SK-N-SH (cell line): ENCODE results near the gene SH3BGRL2. TPM values are rescaled to one million over a fixed set of nuclear protein-coding genes. Genes with fewer than 3 reads are reported as not detected.

Experiments
- CTCF ChIA-PET: fragments of 300-600, 350-600 bp; formaldehyde crosslinking; extraction: SDS; loops from one replicate; lab custom pipeline; 2021; lab: Yijun Ruan, JAX
- POLR2A ChIA-PET: fragments of 350-600 bp; sonication (Branson Sonifier 250); formaldehyde crosslinking; extraction: SDS; loops from one replicate; lab custom pipeline; 2020; ENCODE audit warnings: antibody characterized with exemption, inconsistent platforms; lab: Yijun Ruan, JAX
- DNase-seq: peaks from one replicate; pipeline ENCODE4 v3.0.0; 2012
- H2AFZ ChIP-seq: fragments of 200-600 bp; sonication (generic); 2 replicates; pipeline ENCODE4 v1.8.1; 2016; ENCODE audit warnings: antibody characterized with exemption, mild to moderate bottlenecking, low read depth
- H3F3A ChIP-seq: fragments of 200-600 bp; sonication (generic); replicated peaks from 2 replicates; pipeline ENCODE3; 2016; ENCODE audit warnings: antibody characterized with exemption, mild to moderate bottlenecking; ENCODE audit not compliant: insufficient read depth
- H3K27ac ChIP-seq, 2 experiments: fragments of 200-500 bp in 1 of 2; fragments of 200-600 bp in 1 of 2; sonication (Bioruptor generic) in 1 of 2; sonication (generic), shearing (Covaris generic) in 1 of 2; 2 replicates each; pipeline versions ENCODE4 v1.5.1 to v1.6.1; 2014 to 2016; ENCODE audit warnings: low read depth in 2 of 2, inconsistent platforms in 1 of 2, low read length in 1 of 2, mild to moderate bottlenecking in 1 of 2, mixed read lengths in 1 of 2
- H3K27me3 ChIP-seq: fragments of 200-600 bp; sonication (generic), shearing (Covaris generic); 2 replicates; pipeline ENCODE4 v1.6.1; 2016; ENCODE audit warnings: mixed run types; ENCODE audit not compliant: insufficient read depth
- H3K36me3 ChIP-seq, 2 experiments: fragments of 200-500 bp in 1 of 2; fragments of 200-600 bp in 1 of 2; sonication (Bioruptor generic) in 1 of 2; sonication (generic) in 1 of 2; replicated peaks in 1 of 2; 2 replicates each; pipeline versions ENCODE3 to v1.5.1; 2014 to 2016; ENCODE audit warnings: low read length in 1 of 2, mild to moderate bottlenecking in 1 of 2; ENCODE audit not compliant: insufficient read depth in 2 of 2, control insufficient read depth in 1 of 2
- H3K4me1 ChIP-seq, 2 experiments: fragments of 200-500 bp in 1 of 2; fragments of 200-600 bp in 1 of 2; sonication (Bioruptor generic) in 1 of 2; sonication (generic), shearing (Covaris generic) in 1 of 2; 2 replicates each; pipeline versions ENCODE4 v1.5.1 to v1.6.1; 2014 to 2016; ENCODE audit warnings: low read depth in 1 of 2, low read length in 1 of 2, mixed run types in 1 of 2; ENCODE audit not compliant: insufficient read depth in 2 of 2, control insufficient read depth in 1 of 2
- H3K4me2 ChIP-seq: fragments of 200-600 bp; sonication (generic), shearing (Covaris generic); 2 replicates; pipeline ENCODE4 v1.6.1; 2017; ENCODE audit warnings: mixed run types
- H3K4me3 ChIP-seq, 2 experiments: fragments of 200-500 bp in 1 of 2; fragments of 200-600 bp in 1 of 2; sonication (Bioruptor generic) in 1 of 2; sonication (generic), shearing (Covaris generic) in 1 of 2; 2 replicates each; pipeline versions ENCODE4 v1.5.1 to v1.8.1; 2014 to 2016; ENCODE audit warnings: low read depth in 2 of 2, inconsistent platforms in 1 of 2, low read length in 1 of 2, mild to moderate bottlenecking in 1 of 2, mixed read lengths in 1 of 2, moderate library complexity in 1 of 2
- H3K79me2 ChIP-seq: fragments of 200-600 bp; sonication (generic); 2 replicates; pipeline ENCODE4 v1.8.1; 2017; ENCODE audit warnings: mild to moderate bottlenecking; ENCODE audit not compliant: insufficient read depth
- H3K9ac ChIP-seq: fragments of 200-600 bp; sonication (generic); 2 replicates; pipeline ENCODE4 v1.6.1; 2017; ENCODE audit warnings: mixed run types
- H3K9me2 ChIP-seq: fragments of 200-600 bp; sonication (generic); 2 replicates; pipeline ENCODE4 v1.6.1; 2017; ENCODE audit warnings: mixed run types
- H3K9me3 ChIP-seq: fragments of 200-600 bp; sonication (generic); 2 replicates; pipeline ENCODE4 v1.6.1; 2017; ENCODE audit warnings: mixed run types, mild to moderate bottlenecking, moderate library complexity
- H4K20me1 ChIP-seq: fragments of 200-600 bp; sonication (generic); 2 replicates; pipeline ENCODE4 v1.6.1; 2017; ENCODE audit warnings: mild to moderate bottlenecking, mixed run types; ENCODE audit not compliant: insufficient read depth
- CTCF ChIP-seq: fragments of 200-600 bp; sonication (generic); IDR thresholded peaks from 2 replicates; pipeline ENCODE4 v1.6.1; 2017; ENCODE audit warnings: antibody characterized with exemption, mild to moderate bottlenecking, moderate library complexity
- ELF1 ChIP-seq: IDR thresholded peaks from 2 replicates; pipeline ENCODE4 v1.4.0; 2012
- EZH2phosphoT487 ChIP-seq: fragments of 200-600 bp; sonication (generic); IDR thresholded peaks from 2 replicates; pipeline ENCODE4 v1.6.1; 2017; ENCODE audit warnings: low read depth, mixed run types, mild to moderate bottlenecking, antibody characterized with exemption, moderate library complexity, borderline replicate concordance
- FOSL2 ChIP-seq: IDR thresholded peaks from 2 replicates; pipeline ENCODE4 v1.4.0; 2012; ENCODE audit warnings: low read depth, mild to moderate bottlenecking, moderate library complexity, borderline replicate concordance
- FOXJ3 ChIP-seq: sonication (generic); formaldehyde crosslinking; IDR thresholded peaks from 2 replicates; pipeline ENCODE4 v1.5.1; 2020; ENCODE audit warnings: mild to moderate bottlenecking, missing genetic modification reagents
- FOXM1 ChIP-seq: IDR thresholded peaks from 2 replicates; pipeline ENCODE4 v1.4.0; 2012; ENCODE audit warnings: low read depth, mild to moderate bottlenecking
- GABPA ChIP-seq: IDR thresholded peaks from 2 replicates; pipeline ENCODE4 v1.4.0; 2012; ENCODE audit warnings: low read depth, mild to moderate bottlenecking
- GATA2 ChIP-seq: sonication (generic); formaldehyde crosslinking; IDR thresholded peaks from 2 replicates; pipeline ENCODE4 v1.5.0; 2020; ENCODE audit warnings: mild to moderate bottlenecking, missing genetic modification reagents
- IRF3 ChIP-seq: fragments of 150-350 bp; IDR thresholded peaks from 2 replicates; pipeline ENCODE4 v1.6.1; 2016; ENCODE audit warnings: mild to moderate bottlenecking, low read depth, low read length
- JUND ChIP-seq: IDR thresholded peaks from 2 replicates; pipeline ENCODE4 v1.4.0; 2012
- MAX ChIP-seq: IDR thresholded peaks from 2 replicates; pipeline ENCODE4 v1.4.0; 2012; ENCODE audit warnings: low read depth
- MXI1 ChIP-seq: IDR thresholded peaks from 2 replicates; pipeline ENCODE4 v1.6.1; 2012; ENCODE audit warnings: mild to moderate bottlenecking, low read depth, low read length, improper control_type of control experiment
- NRF1 ChIP-seq: IDR thresholded peaks from 2 replicates; pipeline ENCODE4 v1.6.1; 2012; ENCODE audit warnings: low read depth, mild to moderate bottlenecking, low read length
- POLR2AphosphoS5 ChIP-seq: IDR thresholded peaks from 2 replicates; pipeline ENCODE4 v1.6.1; 2012; ENCODE audit warnings: low read depth, low read length
- RAD21 ChIP-seq: IDR thresholded peaks from 2 replicates; pipeline ENCODE4 v1.6.1; 2012; ENCODE audit warnings: mild to moderate bottlenecking, low read length
- RCOR1 ChIP-seq: fragments of 150-350 bp; IDR thresholded peaks from 2 replicates; pipeline ENCODE4 v1.6.1; 2017; ENCODE audit warnings: antibody characterized with exemption, low read length
- RFX5 ChIP-seq: IDR thresholded peaks from 2 replicates; pipeline ENCODE4 v1.6.1; 2012; ENCODE audit warnings: mild to moderate bottlenecking, improper control_type of control experiment, low read length
- RXRA ChIP-seq: IDR thresholded peaks from 2 replicates; pipeline ENCODE4 v1.4.0; 2012; ENCODE audit warnings: low read depth, mild to moderate bottlenecking, borderline replicate concordance
- SMC3 ChIP-seq: IDR thresholded peaks from 2 replicates; pipeline ENCODE4 v1.6.1; 2012; ENCODE audit warnings: low read depth, low read length, improper control_type of control experiment
- TAF1 ChIP-seq: IDR thresholded peaks from 2 replicates; pipeline ENCODE4 v1.6.1; 2012; ENCODE audit warnings: low read depth, mild to moderate bottlenecking, low read length, moderate library complexity, borderline replicate concordance
- TEAD4 ChIP-seq: IDR thresholded peaks from 2 replicates; pipeline ENCODE4 v1.4.0; 2012; ENCODE audit warnings: mild to moderate bottlenecking, borderline replicate concordance; ENCODE audit not compliant: insufficient read depth
- YY1 ChIP-seq: IDR thresholded peaks from 2 replicates; pipeline ENCODE4 v1.4.0; 2012; ENCODE audit warnings: low read depth, mild to moderate bottlenecking
- WGBS: methylation state at CpG from one replicate; pipeline ENCODE4 v1.1.6; 2017; ENCODE audit warnings: low lambda C conversion rate; 5-methylcytosine and 5-hydroxymethylcytosine counted together
- polyA plus RNA-seq, 3 experiments: library from polyadenylated mRNA; depleted of rRNA; stranded (reverse); fragments of >200 nt; gene quantifications; 2 replicates each; pipeline ENCODE4 v1.2.3, GENCODE V29; 2012

SH3BGRL2 gene
- polyA plus RNA-seq, 1 of the 3 experiments (the other 2 are of a cell fraction), result 1.4 TPM

- Histone ChIP-seq H3K9ac (no peak overlapping the region), H3K9me3 (no peaks in the 10 kb centered on the region), H3K27ac (no peak overlapping the region), H3K9me2 (no peaks in the 10 kb centered on the region), H4K20me1 (no peaks in the 10 kb centered on the region), H3K4me1 (no peaks in the 10 kb centered on the region), H3K79me2 (no peaks in the 10 kb centered on the region), H3K36me3 (peaks cover 0 to 2% of the 10 kb centered on the region in 2 experiments), H3K4me2 (no peak overlapping the region), H2AFZ (no peak overlapping the region), H3K4me3 (no peak overlapping the region), H3K27me3 (no peaks in the 10 kb centered on the region), H3F3A (no peaks in the 10 kb centered on the region)
- CTCF ChIA-PET, result interaction anchor here (0.7 to 1.7 kb wide), 3 partner anchors 20 to 149 kb away, joined by 3 to 8 read pairs (median 5); no protein-coding TSS in a partner anchor
- POLR2A ChIA-PET, result no interaction called here
- WGBS, result 66% methylated on average over 3 of the region's 3 CpGs
- no peak for TF ChIP-seq RXRA
- no peak for TF ChIP-seq NRF1
- TF ChIP-seq MXI1, result no peak
- TF ChIP-seq YY1, result no peak
- no peak for TF ChIP-seq RAD21
- TF ChIP-seq TAF1, result no peak
- no peak for TF ChIP-seq RCOR1
- TF ChIP-seq FOSL2, result no peak
- TF ChIP-seq EZH2phosphoT487, result no peak
- TF ChIP-seq FOXM1, result no peak
- TF ChIP-seq GATA2 (CRISPR knock-in tag), result no peak
- no peak for TF ChIP-seq GABPA
- TF ChIP-seq JUND, result no peak
- no peak for TF ChIP-seq SMC3
- no peak for TF ChIP-seq RFX5
- no peak for TF ChIP-seq POLR2AphosphoS5
- DNase-seq, result no peak
Observed at GRCh38 chr6:79694156-79694555, 63.0 kb downstream of the SH3BGRL2 start.

GRCh38 chr6:79694623-79695343 is 63.7 kb downstream of the SH3BGRL2 start:
- no peak overlapping the region for H3K4me2 ChIP-seq
- no peaks in the 10 kb centered on the region for H3K9me3 ChIP-seq
- 79% methylated on average over 6 of the region's 6 CpGs for WGBS
- no peaks in the 10 kb centered on the region for H3K9me2 ChIP-seq
- ChIA-PET CTCF (interaction anchor here (0.7 to 2.3 kb wide), 5 partner anchors 19 to 251 kb away, joined by 3 to 8 read pairs (median 5); no protein-coding TSS in a partner anchor), POLR2A (no interaction called here)
- no peaks in the 10 kb centered on the region for H3K4me1 ChIP-seq
- TF ChIP-seq IRF3, result no peak
- no peak for TF ChIP-seq NRF1
- no peak for TF ChIP-seq MXI1
- TF ChIP-seq TAF1, result no peak
- no peak for TF ChIP-seq JUND
- TF ChIP-seq MAX, result no peak
- no peak for TF ChIP-seq FOXJ3 (CRISPR knock-in tag)
- TF ChIP-seq RXRA, result no peak
- no peak for TF ChIP-seq SMC3
- TF ChIP-seq CTCF, result no peak
- no peak for TF ChIP-seq YY1
- TF ChIP-seq ELF1, result no peak
- TF ChIP-seq TEAD4, result no peak
- H3K27me3 ChIP-seq, result no peaks in the 10 kb centered on the region
- H2AFZ ChIP-seq, result no peak overlapping the region
- no peak overlapping the region for H3K4me3 ChIP-seq
- H3K27ac ChIP-seq, result no peak overlapping the region
- no peak overlapping the region for H3K9ac ChIP-seq
- H3K36me3 ChIP-seq, result peaks cover 0 to 3% of the 10 kb centered on the region in 2 experiments
- DNase-seq, result no peak
- H3K79me2 ChIP-seq, result no peaks in the 10 kb centered on the region
- no peaks in the 10 kb centered on the region for H4K20me1 ChIP-seq
- H3F3A ChIP-seq, result no peaks in the 10 kb centered on the region
